Keratinocyte (primary cell): ENCODE data around the gene DDX51. TPM values are rescaled to one million over a fixed set of nuclear protein-coding genes. Genes with fewer than 3 reads are reported as not detected.

Experiments
- DNase-seq: peaks from one replicate; pipeline ENCODE4 v3.0.0-alpha.2; 2011; ENCODE audit warnings: low read depth, missing footprints, low spot score
- FAIRE-seq: peaks from 2 replicates; lab custom pipeline; 2011; peaks lifted over from hg19 to GRCh38; lab: Jason Lieb, UNC
- H2AFZ ChIP-seq: 2 replicates; pipeline ENCODE4 v1.6.0; 2012; ENCODE audit warnings: low read length, control low read depth, inconsistent platforms; ENCODE audit not compliant: control insufficient read depth
- H3K27ac ChIP-seq: 2 replicates; pipeline ENCODE4 v1.5.1; 2011; ENCODE audit warnings: low read length; ENCODE audit not compliant: control insufficient read depth, insufficient read depth
- H3K27me3 ChIP-seq: 3 replicates; pipeline ENCODE4 v1.6.0; 2011; ENCODE audit warnings: low read length; ENCODE audit not compliant: control insufficient read depth, insufficient read depth; ENCODE audit errors: extremely low read depth
- H3K36me3 ChIP-seq, 2 experiments: 2 replicates in 1 of 2; 3 replicates in 1 of 2; pipeline ENCODE4 v1.5.1; 2011; ENCODE audit warnings: low read length in 2 of 2, mild to moderate bottlenecking in 1 of 2; ENCODE audit not compliant: control insufficient read depth in 2 of 2, insufficient read depth in 2 of 2; ENCODE audit errors: extremely low read depth in 1 of 2
- H3K4me1 ChIP-seq: 3 replicates; pipeline ENCODE4 v1.5.1; 2011; ENCODE audit warnings: low read length; ENCODE audit not compliant: control insufficient read depth, insufficient read depth; ENCODE audit errors: extremely low read depth
- H3K4me2 ChIP-seq: 3 replicates; pipeline ENCODE4 v1.6.0; 2011; ENCODE audit warnings: low read depth, low read length; ENCODE audit not compliant: control insufficient read depth, insufficient read depth; ENCODE audit errors: extremely low read depth
- H3K4me3 ChIP-seq, 3 experiments: fragments of 200-600 bp in 1 of 3; sonication (generic) in 1 of 3; 2 replicates in 2 of 3; 3 replicates in 1 of 3; pipeline ENCODE4 v1.5.1; 2011 to 2016; ENCODE audit warnings: low read length in 3 of 3, mild to moderate bottlenecking in 3 of 3, control low read depth in 2 of 3, inconsistent platforms in 1 of 3, low read depth in 1 of 3, mixed read lengths in 1 of 3, mixed run types in 1 of 3, moderate library complexity in 1 of 3; ENCODE audit not compliant: control insufficient read depth in 2 of 3, insufficient read depth in 2 of 3; ENCODE audit errors: extremely low read depth in 1 of 3
- H3K79me2 ChIP-seq: 2 replicates; pipeline ENCODE4 v1.6.0; 2012; ENCODE audit warnings: low read length; ENCODE audit not compliant: control insufficient read depth, insufficient read depth
- H3K9ac ChIP-seq: 3 replicates; pipeline ENCODE4 v1.6.0; 2011; ENCODE audit warnings: low read length; ENCODE audit not compliant: control insufficient read depth, insufficient read depth; ENCODE audit errors: extremely low read depth
- H3K9me1 ChIP-seq: 3 replicates; pipeline ENCODE4 v1.6.0; 2011; ENCODE audit warnings: low read length; ENCODE audit not compliant: control insufficient read depth, insufficient read depth; ENCODE audit errors: extremely low read depth
- H3K9me3 ChIP-seq: 2 replicates; pipeline ENCODE4 v1.5.1; 2012; ENCODE audit warnings: low read depth, low read length; ENCODE audit not compliant: control insufficient read depth
- H4K20me1 ChIP-seq: 3 replicates; pipeline ENCODE4 v1.6.0; 2011; ENCODE audit warnings: low read length; ENCODE audit not compliant: control insufficient read depth, insufficient read depth; ENCODE audit errors: extremely low read depth
- CTCF ChIP-seq, 3 experiments: IDR thresholded peaks in 1 of 3; conservative IDR thresholded peaks in 1 of 3; optimal IDR thresholded peaks in 1 of 3; 2 replicates in 2 of 3; 3 replicates in 1 of 3; pipeline versions ENCODE3 to v1.5.1; 2011; ENCODE audit warnings: low read length in 3 of 3, mild to moderate bottlenecking in 3 of 3, moderate library complexity in 2 of 3, control low read depth in 1 of 3, inconsistent platforms in 1 of 3; ENCODE audit not compliant: insufficient read depth in 2 of 3; ENCODE audit errors: extremely low read depth in 1 of 3
- EZH2 ChIP-seq: IDR thresholded peaks from one replicate; pipeline ENCODE4 v1.6.1; 2012; ENCODE audit warnings: inconsistent platforms, mild to moderate bottlenecking, low read length, moderate library complexity
- dilution Hi-C: fragments of 300-500 bp; cut with MboI; formaldehyde crosslinking; loops from one replicate; pipeline ENCODE4 v1.7.0; 2020; ENCODE audit warnings: low sequenced_read_pairs; ENCODE audit not compliant: extremely low pct_ligation_motif_present
- polyA plus RNA-seq, 5 experiments: library from polyadenylated mRNA; depleted of rRNA in 3 of 5; stranded (reverse) in 3 of 5; stranded (forward) in 1 of 5; unstranded in 1 of 5; fragments of >200 nt; gene quantifications; 1 replicate in 1 of 5; 2 replicates in 3 of 5; 3 replicates in 1 of 5; pipeline versions ENCODE4 v1.2.1 to v1.2.3, GENCODE V29; 2011 to 2012; ENCODE audit warnings: missing spikeins in 2 of 5, low read depth in 1 of 5, low replicate concordance in 1 of 5

Gene DDX51
- polyA plus RNA-seq, 1 donor (not counting 4 experiments of a cell fraction or from before 2014, with no cell fraction given), result 7.4 TPM

GRCh38 chr12:132160016-132160415 lies 15.9 kb upstream of the DDX51 start:
- no peaks in the 10 kb centered on the region for H4K20me1 ChIP-seq
- no peaks in the 10 kb centered on the region for H3K4me1 ChIP-seq
- H3K4me2 ChIP-seq, result no peak overlapping the region
- peaks cover 9% of the 10 kb centered on the region for H3K9me3 ChIP-seq
- H3K9me1 ChIP-seq, result no peaks in the 10 kb centered on the region
- H3K79me2 ChIP-seq, result no peaks in the 10 kb centered on the region
- TF ChIP-seq EZH2 (no peak), CTCF (optimal IDR thresholded peaks at IDR 0.05 in 1 of 3, IDR thresholded peaks at IDR 0.05 in 1 of 3, conservative IDR thresholded peaks at IDR 0.05 in 1 of 3; ENCODE audit: extremely low read depth in 1 of 3, insufficient read depth in 2 of 3, low read length in 3 of 3) (no peak)
- dilution Hi-C loops, result no loop called here
- no peak overlapping the region for H3K4me3 ChIP-seq
- H3K36me3 ChIP-seq, result peaks cover 5 to 7% of the 10 kb centered on the region in 2 experiments
- FAIRE-seq (no peak), DNase-seq (no peak)
- H3K27ac ChIP-seq, result no peak overlapping the region
- H3K27me3 ChIP-seq, result peaks cover 17% of the 10 kb centered on the region
- no peak overlapping the region for H3K9ac ChIP-seq
- no peak overlapping the region for H2AFZ ChIP-seq

- Histone ChIP-seq H4K20me1 (no peaks in the 10 kb centered on the region), H2AFZ (no peak overlapping the region), H3K27ac (no peak overlapping the region), H3K4me2 (no peak overlapping the region), H3K36me3 (peaks cover 5 to 7% of the 10 kb centered on the region in 2 experiments), H3K4me1 (no peaks in the 10 kb centered on the region), H3K9me1 (no peaks in the 10 kb centered on the region), H3K9ac (no peak overlapping the region), H3K9me3 (peaks cover 9% of the 10 kb centered on the region), H3K79me2 (no peaks in the 10 kb centered on the region), H3K4me3 (no peak overlapping the region), H3K27me3 (peaks cover 17% of the 10 kb centered on the region)
- no peak for DNase-seq
- FAIRE-seq, result no peak
- dilution Hi-C loops, result no loop called here
- TF ChIP-seq EZH2, result no peak
- TF ChIP-seq CTCF (optimal IDR thresholded peaks at IDR 0.05 in 1 of 3, IDR thresholded peaks at IDR 0.05 in 1 of 3, conservative IDR thresholded peaks at IDR 0.05 in 1 of 3; ENCODE audit: extremely low read depth in 1 of 3, insufficient read depth in 2 of 3, low read length in 3 of 3), result no peak
Observed at GRCh38 chr12:132159555-132160003, 15.5 kb upstream of the DDX51 start.
